Measurements from ENCODE around the gene TBC1D14.

TBC1D14 gene

DNA sequence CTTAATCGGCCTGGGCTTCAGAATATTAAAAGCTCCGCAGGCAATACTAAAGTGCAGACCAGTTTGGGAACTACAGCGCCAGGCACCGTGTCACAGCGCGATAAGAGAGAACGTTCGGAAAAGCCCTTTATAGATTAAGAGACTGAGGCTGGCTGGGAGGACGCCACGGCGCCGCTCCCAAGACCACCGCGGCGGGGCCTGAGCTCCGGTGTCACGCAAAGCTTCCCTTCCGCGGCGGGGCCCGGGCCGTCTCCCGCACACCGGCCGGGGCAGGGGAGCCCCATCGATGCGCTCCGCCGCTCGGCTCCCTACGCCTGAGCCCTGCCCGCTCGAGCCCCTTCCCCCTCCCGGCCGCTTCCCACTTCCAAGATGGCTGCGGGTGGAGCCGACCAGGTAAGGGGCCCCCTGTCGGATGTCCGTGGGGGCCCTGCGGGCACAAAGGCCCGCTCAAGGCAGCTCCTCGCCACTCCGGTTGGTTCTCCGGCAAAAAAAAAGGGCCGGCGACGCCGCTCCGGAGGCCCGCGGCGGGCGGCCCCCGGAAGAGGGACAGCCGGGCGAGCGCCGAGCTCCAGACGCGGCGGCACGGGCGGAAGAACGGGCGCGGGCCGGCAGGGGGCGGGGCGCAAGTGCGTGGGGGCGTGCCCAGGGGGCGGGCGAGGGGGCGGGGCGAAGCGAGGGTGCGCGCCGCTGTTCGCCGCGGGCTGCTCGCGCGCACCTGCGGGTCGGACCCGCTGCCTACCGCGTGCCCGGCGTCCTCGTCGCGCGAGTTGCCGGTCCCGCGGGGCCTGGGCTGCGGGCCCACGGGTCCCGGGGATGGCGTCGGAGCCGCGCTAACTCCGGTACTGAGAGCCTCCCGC is at the start of gene TBC1D14:
TBC1D14 (plus strand) TSS at position 714 of the 857 bp plus-strand sequence. CDS start 13,564 bp downstream, outside the sequence.
- in situ Hi-C loops (cut with MboI; ENCODE audit: low sequenced_read_pairs) = loop anchor here (10.0 kb wide), 1 partner anchor 155 kb away; the partner anchor contains the start of gene GRPEL1

DNA sequence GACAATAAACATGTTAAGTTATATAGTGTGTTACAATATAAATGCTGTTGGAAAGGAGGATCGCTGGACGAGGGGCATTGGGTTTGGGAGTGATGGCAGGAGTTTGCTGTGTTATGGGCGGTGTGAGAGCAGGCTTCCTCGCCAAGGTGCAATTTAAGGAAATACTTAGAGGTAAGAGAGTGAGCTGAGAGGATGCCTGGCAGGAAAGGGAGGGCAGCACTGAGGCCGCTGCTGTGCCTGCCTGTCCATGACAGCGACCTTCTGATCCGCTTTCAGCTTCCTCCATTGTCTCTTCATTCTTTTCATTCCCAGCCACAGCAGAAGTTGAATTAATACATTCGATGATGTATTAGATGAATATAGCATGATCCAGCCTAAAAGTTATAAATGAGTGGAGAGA is 41.2 kb upstream of the TBC1D14 start:
- in situ Hi-C loops (cut with MboI; ENCODE audit: low sequenced_read_pairs) = no loop called here

- in situ Hi-C loops (cut with MboI; ENCODE audit: low sequenced_read_pairs) = no loop called here
These were observed 39.7 kb upstream of the TBC1D14 start for GRCh38 chr4:6869944-6870343.

DNA sequence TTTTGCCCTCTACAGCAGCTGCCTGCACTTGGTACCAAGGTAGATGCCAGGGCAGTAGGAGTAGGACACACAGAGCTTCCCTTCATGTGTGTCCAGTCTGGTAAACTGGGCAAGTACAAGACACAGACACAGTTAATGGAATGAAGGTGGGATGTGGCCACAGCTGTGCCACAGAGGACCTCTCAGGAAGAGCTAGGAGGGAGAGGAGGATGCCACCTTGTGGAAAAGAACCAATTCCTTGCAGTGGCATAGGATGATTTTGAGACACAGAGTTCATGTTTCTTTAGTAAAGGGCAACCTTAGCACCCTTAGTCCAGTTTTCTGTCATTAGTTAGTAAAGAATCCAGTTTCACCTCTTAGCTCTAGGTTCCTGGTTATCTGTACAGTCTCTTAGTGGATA is 36.3 kb upstream of the TBC1D14 start:
- in situ Hi-C loops (cut with MboI; ENCODE audit: low sequenced_read_pairs) = no loop called here

DNA sequence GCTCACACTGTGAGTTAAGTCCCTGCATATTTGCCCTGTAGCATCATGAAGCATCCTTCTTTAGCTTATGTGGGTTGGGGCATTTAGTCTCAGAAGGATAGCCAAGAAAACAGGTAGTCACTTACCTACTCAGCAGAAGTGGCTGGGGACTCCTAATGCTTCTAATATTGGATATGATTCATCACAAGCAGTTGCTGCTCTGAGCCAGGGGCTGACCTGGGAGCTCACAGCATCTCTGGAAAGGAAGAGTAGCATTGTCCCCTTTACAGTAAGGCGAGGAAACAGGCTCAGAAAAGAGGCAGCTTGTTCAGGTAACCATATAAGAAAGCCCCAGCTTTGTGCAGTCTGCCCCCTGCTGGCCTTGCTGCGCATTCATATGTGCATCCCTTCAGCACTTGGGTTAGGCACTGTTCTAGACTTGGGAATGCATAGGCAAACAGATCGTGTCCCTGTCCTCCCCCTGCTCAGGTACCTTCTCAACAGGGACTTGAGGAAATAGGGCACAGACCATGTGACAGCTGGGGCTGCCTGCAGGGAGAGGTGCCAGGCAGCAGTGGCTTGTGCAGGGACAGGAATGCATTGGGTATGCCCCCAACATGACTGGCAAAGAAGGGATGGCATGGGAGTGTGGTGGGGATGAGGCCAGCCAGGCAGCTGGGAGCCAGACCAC is 35.7 kb upstream of the TBC1D14 start:
- in situ Hi-C loops (cut with MboI; ENCODE audit: low sequenced_read_pairs) = no loop called here

- in situ Hi-C loops (cut with MboI; ENCODE audit: low sequenced_read_pairs) = no loop called here
These were observed 34.6 kb upstream of the TBC1D14 start for GRCh38 chr4:6874981-6875380.

DNA sequence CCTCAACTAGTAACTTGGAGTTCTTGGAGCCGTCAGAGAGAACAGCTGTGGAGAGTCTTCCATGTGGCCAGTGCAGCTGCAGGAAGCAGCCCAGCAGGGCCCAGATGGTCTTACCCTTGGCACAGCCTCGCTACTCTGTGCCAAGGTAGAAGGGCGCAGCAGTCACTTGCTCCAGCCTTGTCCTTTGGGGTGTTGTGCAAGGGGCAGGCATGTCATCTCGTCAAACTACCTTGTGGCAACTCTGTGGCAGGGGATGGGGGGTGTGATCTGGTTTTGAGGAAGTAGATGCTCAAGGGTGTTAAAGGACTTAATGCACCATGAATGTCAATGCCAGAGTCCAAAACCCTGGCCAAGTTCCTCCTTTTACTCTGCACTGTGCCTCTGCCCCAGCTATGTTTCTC is 34.2 kb upstream of the TBC1D14 start:
- in situ Hi-C loops (cut with MboI; ENCODE audit: low sequenced_read_pairs) = no loop called here

DNA sequence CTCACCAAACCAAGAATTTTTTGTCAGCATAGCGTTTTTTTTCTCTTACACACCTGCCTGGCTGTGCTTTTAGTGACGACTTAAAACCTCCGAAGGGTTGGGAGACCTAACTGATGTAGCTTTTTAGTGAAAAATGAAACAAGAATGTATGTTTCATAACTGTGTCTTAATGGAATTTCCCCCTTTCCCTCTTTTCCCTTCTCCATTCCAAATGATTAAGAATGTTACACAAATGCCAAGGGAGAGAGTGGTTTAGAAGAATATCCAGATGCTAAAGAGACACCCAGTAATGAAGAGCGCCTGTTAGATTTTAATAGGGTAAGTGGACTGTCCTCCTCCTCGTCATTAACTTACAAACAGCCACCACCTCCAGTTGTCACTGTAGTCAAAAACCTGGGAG is 33.2 kb upstream of the TBC1D14 start:
- in situ Hi-C loops (cut with MboI; ENCODE audit: low sequenced_read_pairs) = no loop called here

GRCh38 chr4:6877067-6877466 is 32.6 kb upstream of the TBC1D14 start:
- in situ Hi-C loops (cut with MboI; ENCODE audit: low sequenced_read_pairs) = no loop called here

- in situ Hi-C loops (cut with MboI; ENCODE audit: low sequenced_read_pairs) = no loop called here
These were observed 31.1 kb upstream of the TBC1D14 start for GRCh38 chr4:6878451-6879059.

DNA sequence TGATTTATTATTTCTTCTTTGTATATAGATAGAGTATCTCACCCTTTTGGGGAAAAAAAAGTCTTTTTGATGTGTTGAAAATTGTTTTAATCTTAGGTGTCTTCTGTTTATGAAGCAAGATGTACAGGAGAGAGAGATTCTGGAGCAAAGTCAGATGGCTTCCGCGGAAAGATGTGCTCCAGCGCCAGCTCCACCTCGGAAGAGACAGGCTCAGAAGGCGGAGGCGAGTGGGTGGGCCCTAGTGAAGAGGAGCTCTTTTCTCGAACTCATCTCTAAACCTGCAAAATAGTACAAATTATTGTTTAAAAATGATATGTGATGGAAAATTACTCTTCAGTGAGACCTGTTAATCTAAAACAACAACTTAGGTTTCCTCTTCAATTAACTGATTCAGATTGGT is 28.9 kb upstream of the TBC1D14 start:
- in situ Hi-C loops (cut with MboI; ENCODE audit: low sequenced_read_pairs) = no loop called here

DNA sequence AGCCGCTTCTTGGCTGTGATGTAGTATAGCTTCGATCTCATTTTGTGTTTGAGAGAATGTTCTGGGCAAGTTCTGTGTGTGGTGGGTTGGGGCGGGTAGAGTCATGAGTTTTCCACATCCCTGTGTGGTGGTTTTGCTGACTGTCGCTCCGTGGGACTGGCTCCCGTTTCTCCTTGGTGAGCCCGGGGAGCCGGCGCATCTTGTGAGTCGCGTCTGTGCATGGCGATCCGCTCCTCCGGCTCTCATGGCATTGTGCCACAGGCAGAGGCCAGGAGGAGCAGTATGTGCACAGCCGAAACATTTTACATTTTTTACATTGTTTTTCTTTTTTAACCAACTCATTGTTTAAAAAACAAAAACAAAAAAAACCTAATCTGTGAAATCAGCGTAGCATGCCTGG is 27.7 kb upstream of the TBC1D14 start:
- in situ Hi-C loops (cut with MboI; ENCODE audit: low sequenced_read_pairs) = no loop called here

GRCh38 chr4:6884341-6884870 is 25.2 kb upstream of the TBC1D14 start:
- in situ Hi-C loops (cut with MboI; ENCODE audit: low sequenced_read_pairs) = no loop called here

- in situ Hi-C loops (cut with MboI; ENCODE audit: low sequenced_read_pairs) = no loop called here
These were observed 23.6 kb upstream of the TBC1D14 start for GRCh38 chr4:6885953-6886557.

GRCh38 chr4:6886886-6887285 is 22.7 kb upstream of the TBC1D14 start:
- in situ Hi-C loops (cut with MboI; ENCODE audit: low sequenced_read_pairs) = no loop called here

DNA sequence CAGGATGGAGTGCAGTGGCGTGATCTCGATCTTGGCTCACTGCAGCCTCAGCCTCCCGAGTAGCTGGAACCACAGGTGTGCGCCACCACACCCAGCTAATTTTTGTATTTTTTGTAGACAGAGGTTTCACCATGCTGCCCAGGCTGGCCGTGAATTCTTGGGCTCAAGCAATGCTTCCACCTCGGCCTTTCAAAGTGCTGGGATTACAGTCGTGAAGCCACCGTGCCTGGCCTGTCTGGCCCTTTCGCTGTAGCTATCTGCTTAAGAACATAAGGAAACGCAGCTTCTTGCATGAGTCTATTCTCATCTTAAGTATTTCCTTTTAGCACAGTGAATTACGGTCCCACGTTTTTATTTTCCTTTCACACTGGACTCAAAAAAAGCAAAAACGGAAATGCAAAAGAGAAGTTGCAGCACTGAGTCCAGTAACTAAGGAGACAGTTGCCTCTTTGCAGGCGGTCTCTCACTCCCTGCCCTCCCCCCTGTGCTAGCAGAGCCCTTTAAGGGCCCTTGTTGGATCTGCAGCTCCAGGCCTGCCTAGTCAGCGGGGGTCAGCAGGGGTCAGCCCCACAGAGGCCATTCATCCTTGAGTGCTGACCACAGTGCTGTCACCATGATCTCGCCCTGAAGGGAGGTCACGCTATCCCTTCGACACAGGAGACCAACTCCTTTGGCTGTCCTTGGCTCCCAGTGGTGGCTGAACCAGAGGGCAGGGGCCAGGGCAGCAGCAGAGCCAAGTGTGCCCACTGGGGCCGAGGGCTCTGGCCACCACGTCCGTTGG is 21.8 kb upstream of the TBC1D14 start:
- in situ Hi-C loops (cut with MboI; ENCODE audit: low sequenced_read_pairs) = no loop called here

DNA sequence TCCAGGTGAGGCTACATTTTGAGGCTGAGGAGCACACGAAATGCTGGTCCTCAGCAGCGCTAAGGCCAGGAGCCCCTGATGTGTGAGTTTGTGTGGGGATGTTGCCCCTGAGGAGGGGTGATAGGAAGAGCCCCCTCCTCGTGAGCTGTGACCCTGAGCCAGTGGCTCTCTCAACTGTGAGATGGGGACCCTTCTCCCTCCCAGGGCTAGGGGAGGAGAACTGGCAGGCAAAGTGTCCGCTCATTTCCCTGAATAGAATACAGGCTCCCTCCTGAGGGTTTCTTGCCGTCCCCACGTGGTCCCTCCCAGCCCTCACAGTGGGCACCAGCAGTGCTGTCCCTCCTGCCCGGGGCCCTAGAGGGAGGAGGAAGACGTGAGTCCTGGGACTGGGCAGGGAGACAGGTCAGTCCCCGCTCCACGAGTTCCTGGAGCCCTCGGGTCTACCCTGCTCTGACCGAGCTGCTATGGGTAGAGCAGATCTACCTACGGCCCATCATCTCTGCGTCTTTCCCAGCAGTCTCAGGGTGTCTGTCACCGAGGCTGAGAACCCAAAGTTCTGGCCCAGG is 21.0 kb upstream of the TBC1D14 start:
- in situ Hi-C loops (cut with MboI; ENCODE audit: low sequenced_read_pairs) = no loop called here

- in situ Hi-C loops (cut with MboI; ENCODE audit: low sequenced_read_pairs) = no loop called here
These were observed 20.4 kb upstream of the TBC1D14 start for GRCh38 chr4:6889101-6889735.

- in situ Hi-C loops (cut with MboI; ENCODE audit: low sequenced_read_pairs) = no loop called here
These were observed 19.8 kb upstream of the TBC1D14 start for GRCh38 chr4:6889736-6890324.
